A673 (cell line): Measurements from ENCODE around the gene IGFL4.

Source experiments
- EZH2 ChIP-seq: fragments of 200-600 bp; sonication (generic); IDR thresholded peaks from 2 replicates; pipeline ENCODE4 v1.6.1; 2017; ENCODE audit warnings: borderline replicate concordance, low read depth, mild to moderate bottlenecking, mixed read lengths, antibody characterized with exemption, low read length; ENCODE audit not compliant: poor library complexity, severe bottlenecking
- TF ChIP-seq, protein P1 (sequence below): fragments of 300-800, 200-600 bp; sonication (generic); conservative IDR thresholded peaks from 2 replicates; pipeline ENCODE4 v1.5.1; 2017; ENCODE audit warnings: low read depth, mild to moderate bottlenecking, antibody characterized with exemption, low read length, moderate library complexity, mixed read lengths

DNA sequence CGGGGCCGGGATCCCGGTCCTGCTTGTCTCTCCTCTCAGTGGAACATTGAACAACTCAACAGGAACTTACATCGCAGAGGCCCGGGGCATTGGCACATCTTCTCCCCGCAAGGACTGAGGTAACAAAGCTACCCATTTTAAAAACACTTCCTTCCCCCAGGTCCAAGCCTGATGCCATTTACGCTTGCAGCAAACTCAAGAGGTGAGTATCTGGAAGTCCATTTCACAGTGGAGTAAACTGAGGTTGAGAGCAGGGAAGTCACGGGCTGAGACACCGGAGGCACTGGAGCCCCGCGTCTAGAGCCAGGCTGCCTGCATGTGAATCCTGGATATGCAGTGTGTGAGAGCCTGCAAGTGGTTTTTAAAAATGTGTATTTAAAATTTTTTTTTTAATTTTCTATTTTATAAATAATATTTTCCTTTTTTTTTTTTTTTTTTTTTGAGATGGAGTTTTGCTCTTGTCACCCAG is 17.5 kb downstream of the IGFL4 start:
- TF ChIP-seq, protein P1, sequence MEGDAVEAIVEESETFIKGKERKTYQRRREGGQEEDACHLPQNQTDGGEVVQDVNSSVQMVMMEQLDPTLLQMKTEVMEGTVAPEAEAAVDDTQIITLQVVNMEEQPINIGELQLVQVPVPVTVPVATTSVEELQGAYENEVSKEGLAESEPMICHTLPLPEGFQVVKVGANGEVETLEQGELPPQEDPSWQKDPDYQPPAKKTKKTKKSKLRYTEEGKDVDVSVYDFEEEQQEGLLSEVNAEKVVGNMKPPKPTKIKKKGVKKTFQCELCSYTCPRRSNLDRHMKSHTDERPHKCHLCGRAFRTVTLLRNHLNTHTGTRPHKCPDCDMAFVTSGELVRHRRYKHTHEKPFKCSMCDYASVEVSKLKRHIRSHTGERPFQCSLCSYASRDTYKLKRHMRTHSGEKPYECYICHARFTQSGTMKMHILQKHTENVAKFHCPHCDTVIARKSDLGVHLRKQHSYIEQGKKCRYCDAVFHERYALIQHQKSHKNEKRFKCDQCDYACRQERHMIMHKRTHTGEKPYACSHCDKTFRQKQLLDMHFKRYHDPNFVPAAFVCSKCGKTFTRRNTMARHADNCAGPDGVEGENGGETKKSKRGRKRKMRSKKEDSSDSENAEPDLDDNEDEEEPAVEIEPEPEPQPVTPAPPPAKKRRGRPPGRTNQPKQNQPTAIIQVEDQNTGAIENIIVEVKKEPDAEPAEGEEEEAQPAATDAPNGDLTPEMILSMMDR = no peak
- no peak for TF ChIP-seq EZH2
